ENCODE results near the gene KLHL5.
A peak's percentile ranks its signal among the peaks of the same experiment; 100 is the strongest.

The KLHL5 gene

DNA sequence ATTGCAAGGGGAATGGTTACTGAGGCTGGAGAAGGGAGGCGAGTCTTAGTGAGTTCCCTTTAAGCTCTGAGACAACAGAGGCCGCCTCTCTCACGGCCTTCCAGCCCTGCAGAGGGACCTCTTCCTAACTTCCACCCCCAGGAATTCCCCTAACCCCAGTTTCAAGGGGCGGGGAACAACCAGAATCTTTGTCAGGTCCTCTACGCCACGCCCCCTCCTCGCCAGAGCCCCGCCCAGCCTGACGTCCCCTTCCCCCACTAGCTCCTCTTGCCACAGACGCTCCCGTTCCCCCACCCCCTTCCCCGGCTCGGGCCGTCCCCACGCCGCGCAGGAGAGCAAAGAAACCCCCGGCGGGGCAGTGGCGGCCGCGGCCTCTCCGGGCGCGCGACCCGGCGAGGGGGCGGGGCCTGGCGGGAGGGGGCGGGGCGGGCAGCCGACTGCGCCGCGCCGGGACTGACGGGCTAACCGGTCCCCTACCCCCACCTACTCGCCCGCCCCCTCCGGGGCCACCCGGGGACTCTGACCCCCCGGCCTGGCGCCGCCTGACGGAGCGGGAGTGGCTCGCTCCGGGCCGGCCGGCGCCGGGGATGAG, 17.6 kb upstream of the KLHL5 start:
- peak; percentile 96 for DNase-seq (ENCODE audit: low read depth)
- H3K4me3 ChIP-seq (replicated peaks; ENCODE audit: low read depth, low read length): peak overlapping the region; percentile 86
- TF ChIP-seq, protein P1, sequence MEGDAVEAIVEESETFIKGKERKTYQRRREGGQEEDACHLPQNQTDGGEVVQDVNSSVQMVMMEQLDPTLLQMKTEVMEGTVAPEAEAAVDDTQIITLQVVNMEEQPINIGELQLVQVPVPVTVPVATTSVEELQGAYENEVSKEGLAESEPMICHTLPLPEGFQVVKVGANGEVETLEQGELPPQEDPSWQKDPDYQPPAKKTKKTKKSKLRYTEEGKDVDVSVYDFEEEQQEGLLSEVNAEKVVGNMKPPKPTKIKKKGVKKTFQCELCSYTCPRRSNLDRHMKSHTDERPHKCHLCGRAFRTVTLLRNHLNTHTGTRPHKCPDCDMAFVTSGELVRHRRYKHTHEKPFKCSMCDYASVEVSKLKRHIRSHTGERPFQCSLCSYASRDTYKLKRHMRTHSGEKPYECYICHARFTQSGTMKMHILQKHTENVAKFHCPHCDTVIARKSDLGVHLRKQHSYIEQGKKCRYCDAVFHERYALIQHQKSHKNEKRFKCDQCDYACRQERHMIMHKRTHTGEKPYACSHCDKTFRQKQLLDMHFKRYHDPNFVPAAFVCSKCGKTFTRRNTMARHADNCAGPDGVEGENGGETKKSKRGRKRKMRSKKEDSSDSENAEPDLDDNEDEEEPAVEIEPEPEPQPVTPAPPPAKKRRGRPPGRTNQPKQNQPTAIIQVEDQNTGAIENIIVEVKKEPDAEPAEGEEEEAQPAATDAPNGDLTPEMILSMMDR (IDR thresholded peaks at IDR 0.05; ENCODE audit: low read length, missing control alignments): no peak

DNA sequence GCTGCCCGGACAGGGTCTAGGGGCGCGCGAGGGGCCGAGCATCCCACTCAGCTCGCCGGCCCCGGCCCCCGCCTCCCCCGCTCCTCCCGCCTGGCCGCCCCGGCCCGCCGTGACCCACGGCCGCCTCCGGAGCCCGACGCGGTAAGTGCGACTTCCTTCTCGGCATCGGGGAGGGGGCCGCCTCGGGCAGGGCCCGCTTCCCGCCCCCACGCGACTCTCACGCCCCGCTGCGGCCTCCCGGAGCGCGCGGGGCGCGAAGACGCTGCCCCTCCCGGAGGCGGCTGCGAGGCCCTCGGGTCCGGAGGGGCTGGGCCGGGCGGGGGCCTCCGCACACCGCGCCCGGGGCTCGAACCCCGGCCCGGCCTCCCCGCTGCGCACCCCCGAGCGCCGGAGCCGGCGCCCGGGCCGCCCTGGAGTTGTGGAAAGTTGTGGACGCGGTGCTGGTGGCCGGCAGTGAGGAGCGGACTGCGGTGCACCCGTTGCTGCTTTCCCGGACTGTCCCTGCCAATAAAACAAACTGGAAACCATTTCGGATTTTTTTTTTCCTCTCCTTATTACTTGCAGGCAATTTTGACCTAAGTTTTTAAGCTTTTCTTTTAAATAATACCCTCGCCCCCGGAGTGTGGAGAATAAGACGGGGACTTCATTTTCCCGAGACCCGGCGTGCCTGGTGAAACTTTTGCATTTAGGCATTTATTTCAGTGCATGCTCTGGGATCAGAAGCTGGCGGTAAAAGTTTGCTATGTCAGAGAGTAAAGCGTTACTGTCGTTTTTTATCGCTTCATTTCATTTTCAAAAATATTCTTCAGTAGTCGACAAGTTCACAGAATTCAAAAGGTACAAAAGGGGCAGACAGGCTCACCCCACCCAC, 16.8 kb upstream of the KLHL5 start:
- TF ChIP-seq, protein P1 (IDR thresholded peaks at IDR 0.05; ENCODE audit: low read length, missing control alignments): no peak
- DNase-seq (ENCODE audit: low read depth): peak; percentile 33
- H3K4me3 ChIP-seq (replicated peaks; ENCODE audit: low read depth, low read length): peak overlapping the region; percentile 86

DNA sequence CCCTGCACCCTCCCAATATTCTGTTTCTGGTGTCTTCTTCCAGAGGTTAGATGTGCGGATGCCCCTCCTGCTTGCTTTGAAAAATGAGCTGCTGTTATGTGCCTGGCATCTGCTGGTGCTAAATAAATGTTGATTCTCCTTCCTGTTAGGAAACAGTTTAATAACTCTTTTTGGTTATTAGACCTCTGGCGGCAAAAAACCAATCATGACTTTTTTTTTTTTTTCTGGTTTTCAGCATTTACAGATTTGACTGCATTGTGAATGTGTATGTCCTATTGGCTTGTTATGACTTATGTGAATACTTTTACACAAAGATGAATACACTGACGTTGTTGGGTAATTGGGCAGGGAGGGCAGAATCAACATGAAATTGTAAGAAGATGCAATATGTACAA, 16.2 kb upstream of the KLHL5 start:
- TF ChIP-seq, protein P1 (IDR thresholded peaks at IDR 0.05; ENCODE audit: low read length, missing control alignments): no peak
- peak; percentile 51 for DNase-seq (ENCODE audit: low read depth)
- H3K4me3 ChIP-seq (replicated peaks; ENCODE audit: low read depth, low read length): peak overlapping the region; percentile 86

DNA sequence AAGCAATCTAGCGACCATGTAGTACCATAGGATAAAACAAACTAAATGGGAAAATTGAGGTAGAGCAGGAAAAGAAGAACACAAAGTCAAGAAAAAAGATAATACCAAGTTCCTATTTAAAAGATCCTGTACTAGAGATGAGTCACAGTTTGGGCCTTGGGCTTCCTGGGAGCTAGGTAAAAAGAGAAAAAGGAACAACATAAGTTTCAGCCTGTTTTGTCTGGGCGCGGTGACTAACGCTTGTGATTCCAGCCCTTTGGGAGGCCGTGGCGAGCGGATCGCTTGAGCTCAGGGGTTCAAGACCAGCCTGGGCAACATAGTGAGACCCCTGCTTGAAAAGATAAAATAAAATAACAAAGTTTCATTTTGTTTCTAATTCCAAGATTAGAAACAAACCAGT, 15.8 kb upstream of the KLHL5 start:
- peak; percentile 54 for DNase-seq (ENCODE audit: low read depth)

DNA sequence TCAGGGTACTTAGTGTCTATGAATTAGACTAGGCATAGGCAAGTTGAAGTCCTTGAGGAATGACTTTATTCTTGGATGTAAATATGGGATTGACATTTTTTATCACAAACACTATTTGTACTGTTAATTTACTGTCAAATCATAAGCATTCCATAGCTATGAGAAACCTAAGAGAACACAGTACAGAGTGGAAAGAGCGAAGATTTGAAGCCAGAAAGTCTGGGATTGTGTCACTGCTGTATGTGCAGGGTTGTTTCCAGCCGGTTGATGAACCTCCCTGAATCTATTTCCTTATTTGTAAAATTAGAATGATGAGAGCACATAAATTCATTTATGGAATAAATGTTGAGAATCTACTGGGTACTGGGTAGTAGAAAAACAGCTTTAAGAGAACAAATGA, 14.4 kb upstream of the KLHL5 start:
- peak overlapping the region; percentile 9 for H3K4me3 ChIP-seq (replicated peaks; ENCODE audit: low read depth, low read length)
- TF ChIP-seq, protein P1 (IDR thresholded peaks at IDR 0.05; ENCODE audit: low read length, missing control alignments): no peak
- peak; percentile 49 for DNase-seq (ENCODE audit: low read depth)

More for the DNA sequence above, 15.8 kb upstream of the KLHL5 start:
- TF ChIP-seq, protein P1 (IDR thresholded peaks at IDR 0.05; ENCODE audit: low read length, missing control alignments): no peak
- peak overlapping the region; percentile 86 for H3K4me3 ChIP-seq (replicated peaks; ENCODE audit: low read depth, low read length)

DNA sequence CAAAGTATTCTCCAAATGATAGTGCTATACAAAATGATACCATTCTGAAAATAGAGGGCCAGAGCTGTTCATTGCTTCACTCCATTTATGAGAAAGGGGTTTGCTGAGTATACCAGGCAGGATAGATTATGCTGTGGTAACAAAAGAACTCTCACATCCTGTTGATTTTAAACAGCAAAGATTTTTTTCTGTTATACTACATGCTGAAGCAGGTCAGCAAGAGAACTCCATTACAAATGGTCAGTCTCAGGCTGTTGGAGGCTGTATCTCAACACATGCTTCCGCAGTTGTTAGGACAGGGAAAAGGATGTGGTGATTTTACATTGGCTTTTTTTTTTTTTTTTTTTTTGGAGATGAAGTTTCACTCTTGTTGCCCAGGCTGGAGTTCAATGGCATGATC, 13.7 kb upstream of the KLHL5 start:
- no peak overlapping the region for H3K4me3 ChIP-seq (replicated peaks; ENCODE audit: low read depth, low read length)
- no peak for DNase-seq (ENCODE audit: low read depth)
- TF ChIP-seq, protein P1 (IDR thresholded peaks at IDR 0.05; ENCODE audit: low read length, missing control alignments): no peak

Measured in fibroblast of pulmonary artery (primary cell).